Spleen (tissue), 7 donors: Measurements from ENCODE around the gene NUDT1.

Experiments
- CTCF ChIP-seq, 11 experiments: fragments of 200-600 bp in 7 of 11; fragments of 450-650 bp in 4 of 11; sonication (generic) in 4 of 11; IDR thresholded peaks in 8 of 11; conservative IDR thresholded peaks in 3 of 11; 1 replicate in 7 of 11; 2 replicates in 4 of 11; pipeline versions ENCODE4 v1.4.0 to v1.8.0; 2016 to 2021; ENCODE audit warnings: antibody characterized with exemption in 11 of 11, inconsistent platforms in 4 of 11, mild to moderate bottlenecking in 1 of 11
- POLR2A ChIP-seq, 3 donors: fragments of 450-650 bp; IDR thresholded peaks; one replicate each; pipeline ENCODE4 v1.5.1; 2017; ENCODE audit warnings: antibody characterized with exemption in 3 of 3, mild to moderate bottlenecking in 1 of 3
- donor health status: DM: no; HTN: no; CAD: no; lungs with moderate emphysema.
- donor health status: DM: no; HTN: no; CAD: no.
- donor health status: DM: no; HTN: no; CAD: no.

DNA sequence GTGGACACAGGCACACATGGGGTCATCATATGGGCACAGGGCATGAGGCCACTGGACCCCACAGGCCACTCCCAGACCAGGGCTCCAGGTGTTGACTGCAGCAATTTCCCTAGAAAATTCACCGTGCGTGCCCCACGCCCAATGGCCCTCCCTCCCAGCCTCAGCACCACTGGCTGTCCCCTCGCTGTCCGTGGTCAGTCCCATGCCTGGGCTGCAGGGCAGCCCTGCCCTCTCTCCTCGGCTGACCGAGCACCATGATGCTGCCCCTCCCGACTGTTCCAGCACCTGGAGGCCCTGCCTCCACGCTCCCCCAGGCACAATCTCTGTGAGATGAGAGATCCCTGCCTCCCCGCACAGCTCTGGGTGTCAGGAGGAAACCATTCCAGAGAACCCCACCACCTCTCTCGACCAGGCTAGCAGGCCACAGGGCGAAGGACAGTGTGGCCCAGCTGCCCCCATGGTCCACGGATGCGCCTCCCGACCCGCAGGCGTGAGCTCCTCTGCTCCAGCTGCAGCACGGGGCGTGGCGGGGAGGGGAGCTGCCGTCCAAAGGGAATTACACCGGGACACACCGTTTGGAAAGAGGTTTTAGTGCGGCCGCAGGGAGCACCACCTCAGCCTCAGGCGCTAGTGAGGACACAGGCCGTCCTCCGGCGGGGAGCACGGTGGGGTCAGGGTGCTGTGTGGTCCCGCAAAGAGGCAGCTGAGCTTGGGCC lies 12.6 kb downstream of the NUDT1 start:
- TF ChIP-seq CTCF (IDR thresholded peaks at IDR 0.05 in 8 of 11, conservative IDR thresholded peaks at IDR 0.05 in 3 of 11) (no peak), POLR2A (IDR thresholded peaks at IDR 0.05) (no peak)
